ENCODE results near the gene MCAM. TPM values are rescaled to one million over a fixed set of nuclear protein-coding genes. Genes with fewer than 3 reads are reported as not detected.
A peak's percentile ranks its signal among the peaks of the same experiment; 100 is the strongest.

Gene MCAM
- total and polyA plus RNA-seq, 4 donors, result 51.9 to 174 (median 124) TPM

- Histone ChIP-seq H3K27ac (ENCODE audit: low read depth in 1 of 2, low read length in 1 of 2) (peak overlapping the region in 1 of 2 donors; percentile 73), H3K4me1 (ENCODE audit: control insufficient read depth in 5 of 5, insufficient read depth in 5 of 5, low read length in 5 of 5) (peaks cover 0 to 9% (median 3%) of the 10 kb centered on the region in 5 donors), H3K9me3 (ENCODE audit: control insufficient read depth in 4 of 4, insufficient read depth in 3 of 4, low read length in 3 of 4) (no peaks in the 10 kb centered on the region), H3K9ac (ENCODE audit: insufficient read depth in 1 of 2, low read length in 2 of 2) (no peak overlapping the region), H3K4me3 (no peak overlapping the region), H3K36me3 (ENCODE audit: control insufficient read depth in 4 of 4, insufficient read depth in 4 of 4, low read length in 4 of 4) (no peaks in the 10 kb centered on the region), H3K27me3 (ENCODE audit: control insufficient read depth in 3 of 3, insufficient read depth in 3 of 3, low read length in 2 of 3) (no peaks in the 10 kb centered on the region)
- peak; percentile 75 to 89 (median 82) for DNase-seq
- TF ChIP-seq CTCF (IDR thresholded peaks at IDR 0.05; ENCODE audit: control extremely low read depth, extremely low read depth), result no peak
- ATAC-seq (ENCODE audit: insufficient read depth, low FRiP score), result no peak
- WGBS, 2 donors, result 43 to 66% methylated on average over 4 of the region's 4 CpGs
Observed at GRCh38 chr11:119352857-119353260, 35.9 kb upstream of the MCAM start.

- no peak for TF ChIP-seq CTCF (IDR thresholded peaks at IDR 0.05; ENCODE audit: control extremely low read depth, extremely low read depth)
- Histone ChIP-seq H3K9ac (ENCODE audit: insufficient read depth in 1 of 2, low read length in 2 of 2) (no peak overlapping the region), H3K9me3 (ENCODE audit: control insufficient read depth in 4 of 4, insufficient read depth in 3 of 4, low read length in 3 of 4) (no peaks in the 10 kb centered on the region), H3K36me3 (ENCODE audit: control insufficient read depth in 4 of 4, insufficient read depth in 4 of 4, low read length in 4 of 4) (no peaks in the 10 kb centered on the region), H3K27me3 (ENCODE audit: control insufficient read depth in 3 of 3, insufficient read depth in 3 of 3, low read length in 2 of 3) (peaks cover 0 to 6% (median 0%) of the 10 kb centered on the region in 3 donors), H3K27ac (ENCODE audit: low read depth in 1 of 2, low read length in 1 of 2) (no peak overlapping the region), H3K4me3 (no peak overlapping the region), H3K4me1 (ENCODE audit: control insufficient read depth in 5 of 5, insufficient read depth in 5 of 5, low read length in 5 of 5) (peaks cover 0 to 5% (median 3%) of the 10 kb centered on the region in 5 donors)
- WGBS, 2 donors, result 63 to 88% methylated on average over 1 to 2 of the region's 2 CpGs
- DNase-seq, result no peak
- ATAC-seq (ENCODE audit: insufficient read depth, low FRiP score), result no peak
Observed at GRCh38 chr11:119351232-119351631, 34.3 kb upstream of the MCAM start.

GRCh38 chr11:119350302-119350701 lies 33.4 kb upstream of the MCAM start:
- Histone ChIP-seq H3K4me1 (ENCODE audit: control insufficient read depth in 5 of 5, insufficient read depth in 5 of 5, low read length in 5 of 5) (peaks cover 0 to 5% (median 2%) of the 10 kb centered on the region in 5 donors), H3K27me3 (ENCODE audit: control insufficient read depth in 3 of 3, insufficient read depth in 3 of 3, low read length in 2 of 3) (peaks cover 0 to 6% (median 0%) of the 10 kb centered on the region in 3 donors), H3K36me3 (ENCODE audit: control insufficient read depth in 4 of 4, insufficient read depth in 4 of 4, low read length in 4 of 4) (no peaks in the 10 kb centered on the region), H3K9me3 (ENCODE audit: control insufficient read depth in 4 of 4, insufficient read depth in 3 of 4, low read length in 3 of 4) (no peaks in the 10 kb centered on the region), H3K4me3 (no peak overlapping the region), H3K27ac (ENCODE audit: low read depth in 1 of 2, low read length in 1 of 2) (no peak overlapping the region), H3K9ac (ENCODE audit: insufficient read depth in 1 of 2, low read length in 2 of 2) (no peak overlapping the region)
- DNase-seq, result no peak
- ATAC-seq (ENCODE audit: insufficient read depth, low FRiP score), result no peak
- TF ChIP-seq CTCF (IDR thresholded peaks at IDR 0.05; ENCODE audit: control extremely low read depth, extremely low read depth), result no peak
- WGBS, 2 donors, result 68 to 69% methylated on average over 6 of the region's 6 CpGs
